C4-2B (cell line): ENCODE data around the gene CCDC6.

ENCODE experiments used
- CTCF ChIP-seq: fragments of 450-650 bp; conservative IDR thresholded peaks from 2 replicates; pipeline ENCODE4 v1.5.1; 2017; ENCODE audit warnings: mild to moderate bottlenecking
- ZFX ChIP-seq: fragments of 450-650 bp; IDR thresholded peaks from 2 replicates; pipeline ENCODE4 v1.6.1; 2017

GRCh38 chr10:59847326-59847725 lies 59.0 kb downstream of the CCDC6 start:
- TF ChIP-seq CTCF (no peak), ZFX (no peak)
